ENCODE measurements around the gene PGAM5.
"Not testable (repeated sequence)": the region's sequence is repeated elsewhere in the genome, so short reads cannot be mapped to it uniquely, and the experiment has no call there.

Gene PGAM5

DNA sequence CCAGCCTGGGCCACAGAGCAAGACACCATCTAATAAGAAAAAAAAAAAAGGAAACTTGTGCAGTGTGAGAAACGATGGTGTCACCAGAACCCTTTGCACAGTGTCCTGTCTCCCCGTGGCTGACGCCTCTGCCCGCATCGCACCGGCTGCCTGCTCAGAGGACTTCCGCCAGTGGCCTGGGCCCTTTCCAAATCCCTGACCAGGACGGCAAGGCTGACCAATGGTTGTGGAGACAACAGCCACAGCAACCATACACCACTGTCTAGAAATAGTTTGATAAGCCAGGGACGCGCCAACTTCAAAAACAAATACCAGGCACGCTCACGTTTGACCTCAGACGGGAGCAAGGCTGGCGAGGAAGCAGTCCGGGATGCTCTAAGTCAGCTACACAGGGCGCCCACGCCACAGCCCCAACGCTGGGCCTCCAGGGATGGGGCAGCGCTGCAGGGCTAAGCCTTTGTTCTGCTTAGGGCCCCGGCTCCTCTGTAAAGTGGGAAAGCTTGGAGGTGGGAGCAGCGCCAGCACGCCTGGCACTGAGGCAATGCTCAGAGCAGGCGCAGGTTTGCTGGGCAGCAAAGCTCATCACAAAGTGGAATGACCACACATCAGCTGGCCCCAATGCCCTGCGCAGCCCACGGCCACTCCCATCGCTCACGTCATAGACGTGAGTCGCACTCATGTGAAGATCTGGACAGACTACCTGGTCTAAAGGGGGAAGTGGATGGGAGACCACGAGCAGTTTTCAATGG is 12.5 kb downstream of the PGAM5 start:
- DNase-seq = no peak

GRCh38 chr12:132723764-132724140 is 13.1 kb downstream of the PGAM5 start:
- DNase-seq = peak; percentile 35

DNA sequence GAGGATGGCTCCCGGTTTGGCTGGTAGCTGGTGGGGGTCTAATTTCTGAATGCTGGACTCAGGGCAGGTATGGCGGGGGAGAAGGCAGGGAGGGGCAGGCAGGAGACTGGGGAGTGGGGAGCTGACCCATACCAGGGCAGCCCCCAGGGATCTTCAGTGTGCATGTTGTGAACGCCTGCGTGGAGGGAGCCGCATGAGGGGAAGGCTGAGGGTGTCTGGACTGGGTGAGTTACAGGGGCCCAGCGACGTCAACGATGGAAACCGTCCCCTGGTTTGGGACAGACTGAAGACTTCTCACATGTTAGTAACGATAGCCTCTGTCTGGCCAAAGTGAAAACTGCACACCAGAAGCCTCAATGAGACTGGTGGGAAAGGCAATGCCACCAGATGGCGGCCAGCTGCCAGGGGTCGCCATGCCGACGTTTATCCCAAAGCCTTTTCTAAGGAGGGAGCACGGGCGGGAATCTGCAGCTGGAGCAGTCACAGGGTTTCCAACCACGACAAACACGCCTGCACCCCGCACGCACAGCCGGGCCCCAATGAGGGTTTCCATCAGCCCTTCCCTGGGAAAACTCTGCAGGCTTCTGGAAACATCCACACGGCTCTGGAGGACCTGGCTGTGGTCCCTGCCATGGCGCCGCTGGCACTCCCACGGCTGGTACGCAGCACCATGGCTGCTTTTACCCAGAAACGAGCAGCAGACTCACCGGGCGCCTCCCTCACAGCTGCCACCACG is 14.0 kb downstream of the PGAM5 start:
- DNase-seq = peak; percentile 26

DNA sequence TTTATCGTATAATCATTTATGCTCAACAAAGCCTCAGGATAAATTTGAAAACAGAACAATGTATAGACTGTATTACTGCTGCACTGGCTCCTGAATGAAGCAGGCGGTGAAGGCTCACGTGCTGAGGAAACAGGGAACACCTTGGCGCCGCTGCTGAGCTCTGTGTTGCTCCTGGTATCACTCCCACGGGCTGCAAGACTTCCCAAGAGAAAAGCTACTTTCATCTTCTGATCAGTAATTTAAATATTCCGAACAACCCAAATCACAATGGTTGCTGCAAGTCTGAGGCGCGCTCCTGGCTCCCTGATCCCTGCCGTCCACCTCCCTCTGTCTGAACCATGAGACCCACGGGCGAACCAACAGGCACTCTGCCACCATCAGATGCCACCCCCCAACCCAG is 15.7 kb downstream of the PGAM5 start:
- DNase-seq = no peak

GRCh38 chr12:132727091-132727794 is 16.6 kb downstream of the PGAM5 start:
- DNase-seq = no peak

- DNase-seq = no peak
Measured at GRCh38 chr12:132728502-132728901, 17.9 kb downstream of the PGAM5 start.

GRCh38 chr12:132729541-132730320 is 19.1 kb downstream of the PGAM5 start:
- DNase-seq = peak; percentile 27

DNA sequence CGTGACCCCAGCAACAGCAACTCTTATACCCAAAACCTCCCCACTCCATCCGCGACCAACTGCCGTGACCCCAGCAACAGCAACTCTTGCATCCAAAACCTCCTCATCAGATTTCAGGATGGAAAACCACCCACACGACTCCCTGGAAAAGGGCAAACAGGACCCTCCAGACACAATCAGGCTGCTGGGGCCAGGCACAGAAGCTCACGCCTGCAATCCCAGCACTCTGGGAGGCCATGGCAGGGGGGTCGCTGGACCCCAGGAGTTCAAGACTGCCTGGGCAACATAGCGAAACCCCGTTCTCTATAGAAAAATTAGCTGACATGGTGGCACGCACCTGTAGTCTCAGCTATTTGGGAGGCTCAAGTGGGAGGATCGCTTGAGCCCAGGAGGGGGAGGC is 19.7 kb downstream of the PGAM5 start:
- no peak for DNase-seq

GRCh38 chr12:132731574-132731973 is 20.9 kb downstream of the PGAM5 start:
- DNase-seq = no peak

GRCh38 chr12:132734206-132734605 is 23.6 kb downstream of the PGAM5 start:
- peak; percentile 63 for DNase-seq

- DNase-seq = no peak
Measured at GRCh38 chr12:132735496-132735895, 24.9 kb downstream of the PGAM5 start.

DNA sequence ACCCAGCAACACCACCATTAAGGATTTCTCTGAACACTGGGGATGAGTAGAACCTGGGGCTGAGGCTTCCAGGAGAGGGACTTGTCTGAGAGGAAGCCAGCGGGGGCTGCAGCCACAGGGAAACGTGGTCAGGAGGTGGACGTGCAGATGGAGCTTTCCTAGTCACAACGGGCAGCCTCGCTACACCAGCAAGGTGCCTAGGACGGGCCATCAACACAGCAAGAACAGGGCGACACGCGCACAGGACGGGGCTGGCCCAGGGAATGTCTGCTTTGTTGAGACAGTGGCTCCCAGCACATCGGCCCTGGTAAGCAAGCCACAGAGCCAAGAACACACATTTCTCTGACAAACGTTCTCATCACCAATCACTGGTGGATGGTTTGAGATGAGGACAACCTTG is 25.7 kb downstream of the PGAM5 start:
- DNase-seq = no peak

DNA sequence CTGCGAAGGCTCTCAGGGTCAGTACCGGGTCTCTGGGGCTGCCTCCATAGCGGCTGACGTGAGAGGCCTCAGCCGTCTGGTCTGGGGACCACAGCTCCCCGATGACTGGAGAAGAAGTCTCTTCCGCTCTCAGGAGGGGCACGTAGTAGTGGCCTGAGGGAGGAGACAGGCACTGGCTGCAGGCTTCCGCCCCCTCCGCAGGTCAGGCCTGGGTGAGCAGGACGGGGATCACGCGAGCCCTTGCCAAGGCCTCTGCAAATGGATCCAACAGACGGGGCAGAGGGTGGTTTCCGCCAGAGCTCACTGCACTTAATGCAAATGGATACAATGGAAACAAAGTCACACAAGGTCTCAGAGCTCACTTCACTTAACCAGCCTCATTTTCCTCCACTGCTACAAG is 26.3 kb downstream of the PGAM5 start:
- DNase-seq = no peak

DNA sequence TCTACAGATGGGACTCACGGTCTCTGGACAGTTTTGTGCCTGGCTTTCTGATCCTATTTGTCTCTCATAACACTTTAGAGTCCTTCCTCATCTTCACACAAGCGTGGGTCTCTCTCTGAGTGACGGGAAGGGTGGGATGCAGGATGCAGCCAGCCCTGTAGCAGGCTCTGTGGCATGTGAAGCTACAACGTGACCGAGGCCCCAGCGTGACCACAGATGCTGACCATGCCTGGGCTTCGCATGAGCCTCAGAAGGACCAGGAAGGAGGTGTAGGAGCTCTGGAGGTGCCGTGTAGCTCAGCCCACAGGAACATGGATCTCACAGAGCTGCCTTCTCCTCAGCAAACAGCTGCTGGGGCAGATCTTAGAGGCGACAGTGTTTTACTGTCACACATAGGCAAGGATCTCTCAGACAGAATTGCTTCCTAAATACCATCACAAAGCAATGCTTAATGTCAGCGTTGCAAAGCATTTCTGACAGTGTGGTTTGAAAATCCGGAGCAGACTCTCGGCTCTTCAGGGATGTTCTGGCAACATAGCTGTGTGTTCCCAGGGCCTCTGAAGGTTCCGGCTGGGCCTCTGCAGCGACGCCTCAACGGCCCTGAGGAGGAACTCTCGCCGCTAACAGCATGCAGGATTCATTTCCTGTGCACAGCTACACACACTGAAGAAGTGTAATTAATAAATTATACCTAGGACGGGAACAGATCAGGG is 29.1 kb downstream of the PGAM5 start:
- no peak for DNase-seq

DNA sequence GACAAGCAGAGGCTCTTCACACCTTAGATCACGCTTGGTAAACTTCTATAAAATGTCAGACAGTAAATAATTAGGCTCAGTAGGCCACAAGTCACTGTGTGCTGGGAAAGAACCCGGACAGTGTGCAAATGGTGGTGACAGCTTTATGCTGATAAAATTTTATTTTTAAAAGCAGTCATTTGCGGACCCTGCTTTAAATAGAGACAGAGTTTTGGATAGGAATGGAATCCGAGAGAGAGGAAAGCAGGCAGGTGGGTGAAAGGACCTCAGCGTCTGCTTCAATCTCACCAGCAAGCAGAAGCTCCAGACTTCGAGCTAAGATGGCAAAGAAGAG is 29.6 kb downstream of the PGAM5 start:
- DNase-seq = no peak

GRCh38 chr12:132740652-132741051 is 30.0 kb downstream of the PGAM5 start:
- no peak for DNase-seq

- no peak for DNase-seq
Measured at GRCh38 chr12:132741620-132742019, 31.0 kb downstream of the PGAM5 start.

GRCh38 chr12:132743831-132744230 is 33.2 kb downstream of the PGAM5 start:
- DNase-seq = no peak

DNA sequence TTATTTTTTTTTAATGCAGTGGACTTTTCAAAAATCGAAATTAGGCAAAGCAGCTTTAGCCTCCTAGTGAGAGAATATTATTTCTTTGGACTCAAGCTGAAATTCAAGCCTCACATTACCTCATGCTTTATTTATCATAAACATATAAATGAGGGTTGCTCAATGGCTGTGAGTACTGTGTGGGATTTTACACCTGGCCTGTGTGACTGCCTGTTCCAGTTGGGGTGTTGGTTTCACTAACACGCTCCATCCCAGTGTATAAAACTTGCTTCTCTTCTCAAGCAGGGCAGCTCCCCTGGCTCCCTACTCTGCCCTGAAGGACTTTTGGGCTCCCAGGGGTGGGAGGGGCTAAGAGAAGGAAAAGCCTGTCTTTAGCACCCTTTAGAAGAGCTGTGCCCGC is 36.0 kb downstream of the PGAM5 start:
- no peak for DNase-seq

DNA sequence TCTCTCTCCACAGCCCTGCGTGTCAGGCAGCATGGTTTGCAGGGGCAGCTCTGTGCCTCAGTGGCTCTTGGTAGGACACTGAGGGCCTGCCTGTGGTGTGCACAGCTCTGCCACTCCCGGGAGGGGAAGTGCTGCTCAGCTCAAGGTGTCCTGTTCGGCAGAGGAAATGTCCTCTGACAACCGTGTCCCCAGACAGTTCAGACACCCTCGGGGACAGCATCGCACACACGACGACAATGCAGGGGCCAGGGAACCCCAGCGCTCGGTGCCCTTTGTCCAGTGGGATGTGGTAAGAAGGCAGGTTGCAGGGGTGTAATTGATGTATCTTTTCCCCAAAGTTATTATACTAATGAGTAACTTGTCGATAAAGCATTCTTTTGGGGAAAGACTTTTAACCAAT is 36.8 kb downstream of the PGAM5 start:
- DNase-seq = no peak

DNA sequence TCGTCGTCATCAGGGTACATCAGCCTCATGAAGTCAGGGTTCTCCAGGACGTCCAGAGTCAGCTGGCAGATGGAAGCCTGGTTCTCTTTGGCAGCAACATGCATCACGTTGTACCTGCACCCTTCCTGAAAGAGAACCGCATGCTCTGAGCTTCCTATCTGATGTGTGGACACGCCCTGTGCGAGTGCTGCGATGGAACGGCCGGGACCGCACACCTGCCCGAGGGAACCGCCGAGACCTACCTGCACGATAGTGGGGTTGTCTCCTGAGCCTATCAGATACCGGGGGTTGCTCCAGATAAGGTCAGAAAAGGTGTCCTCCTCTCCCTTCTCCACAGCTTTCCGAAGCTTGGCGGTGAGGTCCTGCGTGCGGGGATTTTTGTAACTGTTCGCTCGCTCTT is 37.3 kb downstream of the PGAM5 start:
- no peak for DNase-seq

DNA sequence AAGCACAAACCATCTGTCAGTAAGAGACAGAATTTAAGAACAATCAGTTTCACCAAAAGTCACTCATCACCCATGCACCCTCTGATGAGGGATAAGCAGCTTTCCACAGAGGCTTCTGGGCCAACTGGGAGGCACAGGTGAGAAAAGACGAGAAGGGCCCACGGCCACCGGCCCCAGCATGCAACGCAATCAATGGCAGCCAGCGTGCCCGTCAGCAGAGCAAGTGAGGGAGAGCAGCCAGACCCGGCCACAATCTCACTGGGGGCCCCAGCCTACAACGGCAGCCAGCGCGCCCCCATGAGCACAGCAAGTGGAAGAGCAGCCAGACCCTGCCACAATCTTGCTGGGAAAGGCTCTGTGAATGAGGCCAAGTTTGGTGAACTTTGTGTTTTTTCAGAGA is 37.7 kb downstream of the PGAM5 start:
- no peak for DNase-seq

- DNase-seq = not testable (repeated sequence)
Measured at GRCh38 chr12:132753670-132754069, 43.0 kb downstream of the PGAM5 start.
